SK-N-SH (cell line): ENCODE data around the gene GFI1B. TPM values are rescaled to one million over a fixed set of nuclear protein-coding genes. Genes with fewer than 3 reads are reported as not detected.
A peak's percentile ranks its signal among the peaks of the same experiment; 100 is the strongest.
"Not testable (repeated sequence)": the region's sequence is repeated elsewhere in the genome, so short reads cannot be mapped to it uniquely, and the experiment has no call there.

Experiments used
- CTCF ChIA-PET: fragments of 300-600, 350-600 bp; formaldehyde crosslinking; extraction: SDS; loops from one replicate; lab custom pipeline; 2021; lab: Yijun Ruan, JAX
- POLR2A ChIA-PET: fragments of 350-600 bp; sonication (Branson Sonifier 250); formaldehyde crosslinking; extraction: SDS; loops from one replicate; lab custom pipeline; 2020; ENCODE audit warnings: antibody characterized with exemption, inconsistent platforms; lab: Yijun Ruan, JAX
- DNase-seq: peaks from one replicate; pipeline ENCODE4 v3.0.0; 2012
- H2AFZ ChIP-seq: fragments of 200-600 bp; sonication (generic); 2 replicates; pipeline ENCODE4 v1.8.1; 2016; ENCODE audit warnings: antibody characterized with exemption, mild to moderate bottlenecking, low read depth
- H3F3A ChIP-seq: fragments of 200-600 bp; sonication (generic); replicated peaks from 2 replicates; pipeline ENCODE3; 2016; ENCODE audit warnings: antibody characterized with exemption, mild to moderate bottlenecking; ENCODE audit not compliant: insufficient read depth
- H3K27ac ChIP-seq, 2 experiments: fragments of 200-500 bp in 1 of 2; fragments of 200-600 bp in 1 of 2; sonication (Bioruptor generic) in 1 of 2; sonication (generic), shearing (Covaris generic) in 1 of 2; 2 replicates each; pipeline versions ENCODE4 v1.5.1 to v1.6.1; 2014 to 2016; ENCODE audit warnings: low read depth in 2 of 2, inconsistent platforms in 1 of 2, low read length in 1 of 2, mild to moderate bottlenecking in 1 of 2, mixed read lengths in 1 of 2
- H3K27me3 ChIP-seq: fragments of 200-600 bp; sonication (generic), shearing (Covaris generic); 2 replicates; pipeline ENCODE4 v1.6.1; 2016; ENCODE audit warnings: mixed run types; ENCODE audit not compliant: insufficient read depth
- H3K36me3 ChIP-seq, 2 experiments: fragments of 200-500 bp in 1 of 2; fragments of 200-600 bp in 1 of 2; sonication (Bioruptor generic) in 1 of 2; sonication (generic) in 1 of 2; replicated peaks in 1 of 2; 2 replicates each; pipeline versions ENCODE3 to v1.5.1; 2014 to 2016; ENCODE audit warnings: low read length in 1 of 2, mild to moderate bottlenecking in 1 of 2; ENCODE audit not compliant: insufficient read depth in 2 of 2, control insufficient read depth in 1 of 2
- H3K4me1 ChIP-seq, 2 experiments: fragments of 200-500 bp in 1 of 2; fragments of 200-600 bp in 1 of 2; sonication (Bioruptor generic) in 1 of 2; sonication (generic), shearing (Covaris generic) in 1 of 2; 2 replicates each; pipeline versions ENCODE4 v1.5.1 to v1.6.1; 2014 to 2016; ENCODE audit warnings: low read depth in 1 of 2, low read length in 1 of 2, mixed run types in 1 of 2; ENCODE audit not compliant: insufficient read depth in 2 of 2, control insufficient read depth in 1 of 2
- H3K4me2 ChIP-seq: fragments of 200-600 bp; sonication (generic), shearing (Covaris generic); 2 replicates; pipeline ENCODE4 v1.6.1; 2017; ENCODE audit warnings: mixed run types
- H3K4me3 ChIP-seq, 2 experiments: fragments of 200-500 bp in 1 of 2; fragments of 200-600 bp in 1 of 2; sonication (Bioruptor generic) in 1 of 2; sonication (generic), shearing (Covaris generic) in 1 of 2; 2 replicates each; pipeline versions ENCODE4 v1.5.1 to v1.8.1; 2014 to 2016; ENCODE audit warnings: low read depth in 2 of 2, inconsistent platforms in 1 of 2, low read length in 1 of 2, mild to moderate bottlenecking in 1 of 2, mixed read lengths in 1 of 2, moderate library complexity in 1 of 2
- H3K79me2 ChIP-seq: fragments of 200-600 bp; sonication (generic); 2 replicates; pipeline ENCODE4 v1.8.1; 2017; ENCODE audit warnings: mild to moderate bottlenecking; ENCODE audit not compliant: insufficient read depth
- H3K9ac ChIP-seq: fragments of 200-600 bp; sonication (generic); 2 replicates; pipeline ENCODE4 v1.6.1; 2017; ENCODE audit warnings: mixed run types
- H3K9me2 ChIP-seq: fragments of 200-600 bp; sonication (generic); 2 replicates; pipeline ENCODE4 v1.6.1; 2017; ENCODE audit warnings: mixed run types
- H3K9me3 ChIP-seq: fragments of 200-600 bp; sonication (generic); 2 replicates; pipeline ENCODE4 v1.6.1; 2017; ENCODE audit warnings: mixed run types, mild to moderate bottlenecking, moderate library complexity
- H4K20me1 ChIP-seq: fragments of 200-600 bp; sonication (generic); 2 replicates; pipeline ENCODE4 v1.6.1; 2017; ENCODE audit warnings: mild to moderate bottlenecking, mixed run types; ENCODE audit not compliant: insufficient read depth
- EP300 ChIP-seq, 2 experiments: IDR thresholded peaks; 2 replicates each; pipeline versions ENCODE4 v1.4.0 to v1.6.1; 2012; ENCODE audit warnings: borderline replicate concordance in 1 of 2, low read depth in 1 of 2, low read length in 1 of 2
- EZH2phosphoT487 ChIP-seq: fragments of 200-600 bp; sonication (generic); IDR thresholded peaks from 2 replicates; pipeline ENCODE4 v1.6.1; 2017; ENCODE audit warnings: low read depth, mixed run types, mild to moderate bottlenecking, antibody characterized with exemption, moderate library complexity, borderline replicate concordance
- FOSL2 ChIP-seq: IDR thresholded peaks from 2 replicates; pipeline ENCODE4 v1.4.0; 2012; ENCODE audit warnings: low read depth, mild to moderate bottlenecking, moderate library complexity, borderline replicate concordance
- FOXJ3 ChIP-seq: sonication (generic); formaldehyde crosslinking; IDR thresholded peaks from 2 replicates; pipeline ENCODE4 v1.5.1; 2020; ENCODE audit warnings: mild to moderate bottlenecking, missing genetic modification reagents
- GABPA ChIP-seq: IDR thresholded peaks from 2 replicates; pipeline ENCODE4 v1.4.0; 2012; ENCODE audit warnings: low read depth, mild to moderate bottlenecking
- IRF3 ChIP-seq: fragments of 150-350 bp; IDR thresholded peaks from 2 replicates; pipeline ENCODE4 v1.6.1; 2016; ENCODE audit warnings: mild to moderate bottlenecking, low read depth, low read length
- MAX ChIP-seq: IDR thresholded peaks from 2 replicates; pipeline ENCODE4 v1.4.0; 2012; ENCODE audit warnings: low read depth
- MXI1 ChIP-seq: IDR thresholded peaks from 2 replicates; pipeline ENCODE4 v1.6.1; 2012; ENCODE audit warnings: mild to moderate bottlenecking, low read depth, low read length, improper control_type of control experiment
- NFIC ChIP-seq: IDR thresholded peaks from 2 replicates; pipeline ENCODE4 v1.4.0; 2012; ENCODE audit warnings: borderline replicate concordance
- REST ChIP-seq: IDR thresholded peaks from 2 replicates; pipeline ENCODE4 v1.6.1; 2012; ENCODE audit warnings: mild to moderate bottlenecking, low read depth, low read length, moderate library complexity
- RXRA ChIP-seq: IDR thresholded peaks from 2 replicates; pipeline ENCODE4 v1.4.0; 2012; ENCODE audit warnings: low read depth, mild to moderate bottlenecking, borderline replicate concordance
- YY1 ChIP-seq: IDR thresholded peaks from 2 replicates; pipeline ENCODE4 v1.4.0; 2012; ENCODE audit warnings: low read depth, mild to moderate bottlenecking
- WGBS: methylation state at CpG from one replicate; pipeline ENCODE4 v1.1.6; 2017; ENCODE audit warnings: low lambda C conversion rate; 5-methylcytosine and 5-hydroxymethylcytosine counted together
- polyA plus RNA-seq, 3 experiments: library from polyadenylated mRNA; depleted of rRNA; stranded (reverse); fragments of >200 nt; gene quantifications; 2 replicates each; pipeline ENCODE4 v1.2.3, GENCODE V29; 2012
- TF ChIP-seq, protein P1 (sequence below): IDR thresholded peaks from 2 replicates; pipeline ENCODE4; 2012
- TF ChIP-seq, protein P2 (sequence below): fragments of 150-350 bp; IDR thresholded peaks from 2 replicates; pipeline ENCODE4 v1.6.1; 2017; ENCODE audit warnings: antibody characterized with exemption, low read length, low read depth, borderline replicate concordance
- TF ChIP-seq, protein P3 (sequence below): IDR thresholded peaks from 2 replicates; pipeline ENCODE4 v1.4.0; 2012; ENCODE audit warnings: low read depth, borderline replicate concordance

Gene GFI1B
- polyA plus RNA-seq, 1 of the 3 experiments (the other 2 are of a cell fraction) = not detected

GRCh38 chr9:132998221-132998620 lies 19.7 kb downstream of the GFI1B start:
- H3K9me2 ChIP-seq, H2AFZ ChIP-seq, H3K4me2 ChIP-seq, H3K27ac ChIP-seq, DNase-seq, POLR2A ChIA-PET, H3K4me1 ChIP-seq, H3F3A ChIP-seq, H3K79me2 ChIP-seq, H3K4me3 ChIP-seq, H3K9me3 ChIP-seq, H3K36me3 ChIP-seq, H4K20me1 ChIP-seq, H3K9ac ChIP-seq: not testable (repeated sequence)
- 61% methylated on average over 3 of the region's 4 CpGs for WGBS
- CTCF ChIA-PET = interaction anchor here (1.8 to 2.3 kb wide), 2 partner anchors 20 to 24 kb away, joined by 5 to 10 read pairs; partner anchors contain the start of gene GFI1B
- H3K27me3 ChIP-seq = peaks cover 43% of the 10 kb centered on the region; the same call in 1 of the 2 replicates

DNA sequence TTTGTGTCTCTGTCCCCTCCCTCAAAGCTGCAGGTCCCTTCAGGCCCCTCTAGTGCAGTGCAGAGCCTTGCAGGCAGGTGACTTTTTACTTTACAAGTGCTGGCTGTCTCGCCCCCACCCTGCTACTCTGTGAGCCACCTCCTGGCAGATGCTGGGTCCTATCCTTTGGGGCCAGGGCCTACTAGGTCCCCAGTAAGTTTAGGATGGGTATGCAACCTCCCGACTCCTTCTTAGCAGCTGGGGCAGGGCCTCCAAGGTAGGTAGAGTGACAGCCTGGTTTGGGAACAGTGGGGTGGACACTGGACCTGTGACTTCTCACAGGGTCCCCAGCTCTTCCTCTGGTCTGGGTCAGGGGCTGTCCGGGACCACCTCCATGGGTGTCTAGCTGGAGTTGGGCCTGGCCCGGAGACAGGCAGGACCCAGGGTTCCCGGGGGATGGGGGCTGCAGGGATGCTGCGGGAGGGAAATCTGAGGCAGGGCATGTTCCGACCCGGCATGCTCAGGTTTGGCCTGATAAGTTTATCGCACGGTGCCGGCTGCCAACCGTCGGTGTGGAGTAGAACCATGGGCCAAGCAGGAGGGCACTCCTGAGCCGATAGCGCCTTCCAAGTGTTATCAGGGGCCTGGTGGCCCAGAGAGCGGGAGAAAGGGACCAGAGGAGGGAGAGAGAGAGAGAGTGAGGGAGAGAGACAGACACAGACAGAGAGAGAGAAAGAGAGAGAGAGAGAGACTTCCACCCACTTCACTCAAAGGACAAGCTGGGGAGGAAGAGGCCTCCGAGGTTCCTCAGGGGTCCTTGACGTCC lies 20.5 kb downstream of the GFI1B start:
- H3K9ac ChIP-seq = no peak overlapping the region
- H3K9me2 ChIP-seq = no peaks in the 10 kb centered on the region
- H3K36me3 ChIP-seq = no peaks in the 10 kb centered on the region
- H3K4me2 ChIP-seq = no peak overlapping the region
- H3K27me3 ChIP-seq = peaks cover 35% of the 10 kb centered on the region; the same call in 1 of the 2 replicates
- H3K79me2 ChIP-seq = no peaks in the 10 kb centered on the region
- peak; percentile 9 for DNase-seq
- H3K4me1 ChIP-seq = no peaks in the 10 kb centered on the region; a peak in 1 of 4 replicates
- ChIA-PET POLR2A (no interaction called here), CTCF (interaction anchor here (1.8 to 2.3 kb wide), 2 partner anchors 21 to 23 kb away, joined by 5 to 10 read pairs; partner anchors contain the start of gene GFI1B)
- WGBS = 60% methylated on average over 17 of the region's 18 CpGs
- H3K27ac ChIP-seq = no peak overlapping the region
- no peaks in the 10 kb centered on the region for H3F3A ChIP-seq
- no peaks in the 10 kb centered on the region for H4K20me1 ChIP-seq
- H3K4me3 ChIP-seq = no peak overlapping the region
- H2AFZ ChIP-seq = no peak overlapping the region
- H3K9me3 ChIP-seq = no peaks in the 10 kb centered on the region
- TF ChIP-seq FOXJ3 (CRISPR knock-in tag) = no peak
- TF ChIP-seq FOSL2 = no peak
- TF ChIP-seq, protein P1, sequence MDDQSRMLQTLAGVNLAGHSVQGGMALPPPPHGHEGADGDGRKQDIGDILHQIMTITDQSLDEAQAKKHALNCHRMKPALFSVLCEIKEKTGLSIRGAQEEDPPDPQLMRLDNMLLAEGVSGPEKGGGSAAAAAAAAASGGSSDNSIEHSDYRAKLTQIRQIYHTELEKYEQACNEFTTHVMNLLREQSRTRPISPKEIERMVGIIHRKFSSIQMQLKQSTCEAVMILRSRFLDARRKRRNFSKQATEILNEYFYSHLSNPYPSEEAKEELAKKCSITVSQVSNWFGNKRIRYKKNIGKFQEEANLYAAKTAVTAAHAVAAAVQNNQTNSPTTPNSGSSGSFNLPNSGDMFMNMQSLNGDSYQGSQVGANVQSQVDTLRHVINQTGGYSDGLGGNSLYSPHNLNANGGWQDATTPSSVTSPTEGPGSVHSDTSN = no peak
- TF ChIP-seq, protein P2, sequence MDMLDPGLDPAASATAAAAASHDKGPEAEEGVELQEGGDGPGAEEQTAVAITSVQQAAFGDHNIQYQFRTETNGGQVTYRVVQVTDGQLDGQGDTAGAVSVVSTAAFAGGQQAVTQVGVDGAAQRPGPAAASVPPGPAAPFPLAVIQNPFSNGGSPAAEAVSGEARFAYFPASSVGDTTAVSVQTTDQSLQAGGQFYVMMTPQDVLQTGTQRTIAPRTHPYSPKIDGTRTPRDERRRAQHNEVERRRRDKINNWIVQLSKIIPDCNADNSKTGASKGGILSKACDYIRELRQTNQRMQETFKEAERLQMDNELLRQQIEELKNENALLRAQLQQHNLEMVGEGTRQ = no peak
- TF ChIP-seq REST = no peak
- no peak for TF ChIP-seq GABPA
- no peak for TF ChIP-seq MXI1
- no peak for TF ChIP-seq RXRA
- no peak for TF ChIP-seq EZH2phosphoT487
- no peak for TF ChIP-seq YY1
- TF ChIP-seq IRF3 = no peak
- no peak for TF ChIP-seq EP300 (IDR thresholded peaks at IDR 0.05; ENCODE audit: borderline replicate concordance in 1 of 2, low read depth in 1 of 2, low read length in 1 of 2)
- TF ChIP-seq MAX = no peak
- TF ChIP-seq, protein P3, sequence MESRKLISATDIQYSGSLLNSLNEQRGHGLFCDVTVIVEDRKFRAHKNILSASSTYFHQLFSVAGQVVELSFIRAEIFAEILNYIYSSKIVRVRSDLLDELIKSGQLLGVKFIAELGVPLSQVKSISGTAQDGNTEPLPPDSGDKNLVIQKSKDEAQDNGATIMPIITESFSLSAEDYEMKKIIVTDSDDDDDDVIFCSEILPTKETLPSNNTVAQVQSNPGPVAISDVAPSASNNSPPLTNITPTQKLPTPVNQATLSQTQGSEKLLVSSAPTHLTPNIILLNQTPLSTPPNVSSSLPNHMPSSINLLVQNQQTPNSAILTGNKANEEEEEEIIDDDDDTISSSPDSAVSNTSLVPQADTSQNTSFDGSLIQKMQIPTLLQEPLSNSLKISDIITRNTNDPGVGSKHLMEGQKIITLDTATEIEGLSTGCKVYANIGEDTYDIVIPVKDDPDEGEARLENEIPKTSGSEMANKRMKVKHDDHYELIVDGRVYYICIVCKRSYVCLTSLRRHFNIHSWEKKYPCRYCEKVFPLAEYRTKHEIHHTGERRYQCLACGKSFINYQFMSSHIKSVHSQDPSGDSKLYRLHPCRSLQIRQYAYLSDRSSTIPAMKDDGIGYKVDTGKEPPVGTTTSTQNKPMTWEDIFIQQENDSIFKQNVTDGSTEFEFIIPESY = no peak
- no peak for TF ChIP-seq NFIC
